ENCODE results near the gene MBD3L5. TPM values are rescaled to one million over a fixed set of nuclear protein-coding genes. Genes with fewer than 3 reads are reported as not detected.

MBD3L5 gene
- total RNA-seq, 2 experiments from 2014 or later = not detected

- Mint-ChIP-seq H3K9me3 (peaks cover 36% of the 10 kb centered on the region), H3K4me1 (ENCODE audit: low read depth) (peaks cover 12% of the 10 kb centered on the region), H3K4me3 (no peak overlapping the region), H3K27ac (no peak overlapping the region), H3K27me3 (no peaks in the 10 kb centered on the region), H3K36me3 (ENCODE audit: low read depth) (peaks cover 86% of the 10 kb centered on the region)
- POLR2A ChIA-PET = interaction anchor here (0.6 to 1.5 kb wide), 2 partner anchors 23 to 643 kb away, joined by 3 read pairs; no protein-coding TSS in a partner anchor
- intact Hi-C loops (cut with micrococcal nuclease) = no loop called here
- CTCF ChIA-PET = interaction anchor here (1.7 kb wide), 1 partner anchor 25 kb away, joined by 3 read pairs; no protein-coding TSS in a partner anchor
- TF ChIP-seq CTCF (IDR thresholded peaks at IDR 0.05) = no peak
- DNase-seq (no peak), ATAC-seq (no peak)
Measured at GRCh38 chr19:7076151-7076550, 45.8 kb downstream of the MBD3L5 start.

- Mint-ChIP-seq H3K4me3 (no peak overlapping the region), H3K27ac (no peak overlapping the region), H3K9me3 (peaks cover 45% of the 10 kb centered on the region), H3K36me3 (ENCODE audit: low read depth) (peaks cover 94% of the 10 kb centered on the region), H3K27me3 (no peaks in the 10 kb centered on the region), H3K4me1 (ENCODE audit: low read depth) (peaks cover 5% of the 10 kb centered on the region)
- TF ChIP-seq CTCF (IDR thresholded peaks at IDR 0.05) = no peak
- CTCF ChIA-PET = no interaction called here
- ATAC-seq = no peak
- intact Hi-C loops (cut with micrococcal nuclease) = no loop called here
- DNase-seq = no peak
- POLR2A ChIA-PET = interaction anchor here (0.6 kb wide), 1 partner anchor 525 kb away, joined by 3 read pairs; no protein-coding TSS in a partner anchor
Measured at GRCh38 chr19:7078008-7078407, 47.6 kb downstream of the MBD3L5 start.

Other genes starting within 250 kb of the MBD3L5 start
- 1 to 10 TPM; 1.2 to 1.6 TPM for gene ADGRE1, start 143.0 kb upstream of the MBD3L5 start, total RNA-seq
- gene MBD3L2B, start 9.1 kb upstream of the MBD3L5 start, total RNA-seq = not detected
- gene MBD3L4, start 9.6 kb downstream of the MBD3L5 start, total RNA-seq = not detected
- gene MBD3L2, start 18.7 kb downstream of the MBD3L5 start, total RNA-seq = not detected
- gene MBD3L3, start 28.1 kb downstream of the MBD3L5 start, total RNA-seq = not detected
- gene ZNF557, start 39.1 kb downstream of the MBD3L5 start, total RNA-seq = 1 to 10 TPM; 6.2 to 7.7 TPM